Activated CD4-positive, alpha-beta T cell treated with anti-CD3 and anti-CD28 coated beads, Interleukin-2, amount 10 ng/mL, durations not matched to agents 7 days and 5 days (primary cell): ENCODE measurements around the gene GAB3. TPM values are rescaled to one million over a fixed set of nuclear protein-coding genes. Genes with fewer than 3 reads are reported as not detected.
A peak's percentile ranks its signal among the peaks of the same experiment; 100 is the strongest.
"Not testable (repeated sequence)": the region's sequence is repeated elsewhere in the genome, so short reads cannot be mapped to it uniquely, and the experiment has no call there.

Source experiments
- CTCF ChIA-PET: fragments of 350-600 bp; sonication (Branson Sonifier 250); formaldehyde crosslinking; loops from one replicate; lab custom pipeline; 2021; ENCODE audit warnings: antibody characterized with exemption; lab: Charles Lee
- POLR2A ChIA-PET: fragments of 350-600 bp; sonication (Branson Sonifier 250); formaldehyde crosslinking; loops from one replicate; lab custom pipeline; 2021; ENCODE audit warnings: antibody characterized with exemption; lab: Charles Lee
- DNase-seq: peaks from one replicate; pipeline ENCODE4 v3.0.0-alpha.2; 2020
- H3K27ac Mint-ChIP-seq: one replicate; pipeline ENCODE4 v1.8.0; 2021; ENCODE audit warnings: mild to moderate bottlenecking, moderate library complexity, mixed read lengths
- H3K27me3 Mint-ChIP-seq: one replicate; pipeline ENCODE4 v1.8.0; 2021; ENCODE audit warnings: mixed read lengths
- H3K36me3 Mint-ChIP-seq: one replicate; pipeline ENCODE4 v1.8.0; 2021; ENCODE audit warnings: low read depth, mixed read lengths
- H3K4me1 Mint-ChIP-seq: one replicate; pipeline ENCODE4 v1.8.0; 2021; ENCODE audit warnings: mixed read lengths
- H3K4me3 Mint-ChIP-seq: one replicate; pipeline ENCODE4 v1.8.0; 2021; ENCODE audit warnings: mild to moderate bottlenecking, moderate library complexity, mixed read lengths
- H3K9me3 Mint-ChIP-seq: one replicate; pipeline ENCODE4 v1.8.0; 2021; ENCODE audit warnings: mixed read lengths
- total RNA-seq, 2 experiments: library from RNA; stranded (reverse); gene quantifications; one replicate each; pipeline ENCODE4 v1.2.3, GENCODE V29; 2021

The GAB3 gene
- total RNA-seq, 2 experiments from 2014 or later, result 4.5 to 5.5 TPM

- POLR2A ChIA-PET, result no interaction called here
- peaks cover 1% of the 10 kb centered on the region for H3K9me3 Mint-ChIP-seq
- CTCF ChIA-PET, result interaction anchor here (1.0 kb wide), 1 partner anchor 37 kb away, joined by 3 read pairs; no protein-coding TSS in a partner anchor
- H3K36me3 Mint-ChIP-seq, result peaks cover 23% of the 10 kb centered on the region
- H3K27me3 Mint-ChIP-seq, result no peaks in the 10 kb centered on the region
- no peak for DNase-seq
- peak overlapping the region; percentile 9 for H3K27ac Mint-ChIP-seq
- H3K4me1 Mint-ChIP-seq, result peaks cover 37% of the 10 kb centered on the region
- no peak overlapping the region for H3K4me3 Mint-ChIP-seq
Measured at GRCh38 chrX:154711264-154711663, 39.6 kb downstream of the GAB3 start.

GRCh38 chrX:154710309-154710708 lies 40.6 kb downstream of the GAB3 start:
- Mint-ChIP-seq H3K36me3 (peaks cover 23% of the 10 kb centered on the region), H3K4me1 (peaks cover 35% of the 10 kb centered on the region), H3K27me3 (no peaks in the 10 kb centered on the region), H3K9me3 (peaks cover 1% of the 10 kb centered on the region), H3K4me3 (no peak overlapping the region), H3K27ac (no peak overlapping the region)
- CTCF ChIA-PET, result no interaction called here
- DNase-seq, result no peak
- POLR2A ChIA-PET, result no interaction called here

- Mint-ChIP-seq H3K4me3 (no peak overlapping the region), H3K4me1 (peaks cover 5% of the 10 kb centered on the region), H3K36me3 (peaks cover 32% of the 10 kb centered on the region), H3K27me3 (no peaks in the 10 kb centered on the region), H3K9me3 (no peaks in the 10 kb centered on the region), H3K27ac (no peak overlapping the region)
- no peak for DNase-seq
- ChIA-PET CTCF (no interaction called here), POLR2A (no interaction called here)
Measured at GRCh38 chrX:154698630-154699248, 52.1 kb downstream of the GAB3 start.

DNA sequence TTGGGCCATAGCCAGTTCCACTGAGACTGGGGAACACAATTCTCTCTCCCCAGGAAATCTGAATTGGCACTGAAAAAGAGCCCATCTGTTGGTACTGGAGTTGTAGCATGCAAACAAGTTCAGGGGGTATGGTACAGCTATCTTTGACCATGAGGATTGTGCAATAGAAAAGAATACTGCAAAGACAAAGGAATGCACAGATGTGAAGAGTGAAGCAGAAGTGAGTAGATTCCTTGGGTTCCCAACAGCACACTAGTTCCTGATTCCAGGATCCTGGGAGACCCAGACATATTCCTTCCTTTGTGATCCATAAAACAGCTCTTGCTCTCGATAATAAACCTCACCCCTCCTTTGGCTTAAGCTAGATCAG lies 54.2 kb downstream of the GAB3 start:
- H3K27ac Mint-ChIP-seq, result no peak overlapping the region
- ChIA-PET POLR2A (no interaction called here), CTCF (interaction anchor here (0.7 to 1.1 kb wide), 3 partner anchors 16 to 52 kb away, joined by 3 read pairs; no protein-coding TSS in a partner anchor)
- no peak overlapping the region for H3K4me3 Mint-ChIP-seq
- H3K4me1 Mint-ChIP-seq, result peaks cover 12% of the 10 kb centered on the region
- H3K27me3 Mint-ChIP-seq, result no peaks in the 10 kb centered on the region
- no peaks in the 10 kb centered on the region for H3K9me3 Mint-ChIP-seq
- no peak for DNase-seq
- H3K36me3 Mint-ChIP-seq, result peaks cover 31% of the 10 kb centered on the region

GRCh38 chrX:154695911-154696675 lies 54.8 kb downstream of the GAB3 start:
- ChIA-PET CTCF (interaction anchor here (0.7 to 1.1 kb wide), 3 partner anchors 17 to 52 kb away, joined by 3 read pairs; no protein-coding TSS in a partner anchor), POLR2A (no interaction called here)
- no peak overlapping the region for H3K4me3 Mint-ChIP-seq
- peaks cover 34% of the 10 kb centered on the region for H3K36me3 Mint-ChIP-seq
- no peaks in the 10 kb centered on the region for H3K9me3 Mint-ChIP-seq
- H3K27ac Mint-ChIP-seq, result no peak overlapping the region
- no peaks in the 10 kb centered on the region for H3K27me3 Mint-ChIP-seq
- DNase-seq, result no peak
- H3K4me1 Mint-ChIP-seq, result peaks cover 12% of the 10 kb centered on the region

GRCh38 chrX:154693394-154693793 lies 57.5 kb downstream of the GAB3 start:
- no peak for DNase-seq
- no peak overlapping the region for H3K4me3 Mint-ChIP-seq
- peaks cover 29% of the 10 kb centered on the region for H3K36me3 Mint-ChIP-seq
- H3K4me1 Mint-ChIP-seq, result peaks cover 12% of the 10 kb centered on the region
- H3K27me3 Mint-ChIP-seq, result no peaks in the 10 kb centered on the region
- no peak overlapping the region for H3K27ac Mint-ChIP-seq
- CTCF ChIA-PET, result no interaction called here
- POLR2A ChIA-PET, result no interaction called here
- H3K9me3 Mint-ChIP-seq, result no peaks in the 10 kb centered on the region

DNA sequence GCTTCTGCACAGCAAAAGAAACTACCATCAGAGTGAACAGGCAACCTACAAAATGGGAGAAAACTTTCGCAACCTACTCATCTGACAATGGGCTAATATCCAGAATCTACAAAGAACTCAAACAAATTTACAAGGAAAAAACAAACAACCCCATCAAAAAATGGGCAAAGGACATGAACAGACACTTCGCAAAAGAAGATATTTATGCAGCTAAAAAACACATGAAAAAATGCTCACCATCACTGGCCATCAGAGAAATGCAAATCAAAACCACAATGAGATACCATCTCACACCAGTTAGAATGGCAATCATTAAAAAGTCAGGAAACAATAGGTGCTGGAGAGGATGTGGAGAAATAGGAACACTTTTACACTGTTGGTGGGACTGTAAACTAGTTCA lies 60.4 kb downstream of the GAB3 start:
- POLR2A ChIA-PET, H3K27me3 Mint-ChIP-seq, H3K9me3 Mint-ChIP-seq, H3K4me3 Mint-ChIP-seq, CTCF ChIA-PET, DNase-seq, H3K27ac Mint-ChIP-seq: not testable (repeated sequence)
- Mint-ChIP-seq H3K4me1 (peaks cover 10% of the 10 kb centered on the region), H3K36me3 (peaks cover 12% of the 10 kb centered on the region)

DNA sequence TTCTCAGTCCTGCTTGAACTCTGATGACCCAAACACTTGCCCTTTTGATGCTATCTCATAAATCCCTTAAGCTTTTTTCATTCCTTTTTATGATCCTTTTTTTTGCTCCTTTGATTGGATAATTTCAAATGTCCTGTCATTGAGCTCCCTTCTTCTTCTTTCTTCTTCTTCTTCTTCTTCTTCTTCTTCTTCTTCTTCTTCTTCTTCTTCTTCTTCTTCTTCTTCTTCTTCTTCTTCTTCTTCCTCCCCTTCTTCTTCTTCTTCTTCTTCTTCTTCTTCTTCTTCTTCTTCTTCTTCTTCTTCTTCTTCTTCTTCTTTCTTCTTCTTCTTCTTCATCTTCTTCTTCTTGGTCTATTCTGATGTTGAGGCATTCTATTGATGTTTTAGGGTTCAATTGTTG lies 78.8 kb downstream of the GAB3 start:
- H3K4me3 Mint-ChIP-seq, CTCF ChIA-PET, H3K4me1 Mint-ChIP-seq, DNase-seq, POLR2A ChIA-PET, H3K36me3 Mint-ChIP-seq: not testable (repeated sequence)
- Mint-ChIP-seq H3K27ac (peak overlapping the region; percentile 9), H3K9me3 (peaks cover 18% of the 10 kb centered on the region), H3K27me3 (peaks cover 20% of the 10 kb centered on the region)

- Mint-ChIP-seq H3K27me3 (peaks cover 23% of the 10 kb centered on the region), H3K9me3 (peaks cover 20% of the 10 kb centered on the region)
- H3K4me3 Mint-ChIP-seq, POLR2A ChIA-PET, DNase-seq, H3K36me3 Mint-ChIP-seq, H3K27ac Mint-ChIP-seq, H3K4me1 Mint-ChIP-seq: not testable (repeated sequence)
- CTCF ChIA-PET, result interaction anchor here (0.6 kb wide), 1 partner anchor 170 kb away, joined by 3 read pairs; no protein-coding TSS in a partner anchor
Measured at GRCh38 chrX:154670848-154671247, 80.0 kb downstream of the GAB3 start.

DNA sequence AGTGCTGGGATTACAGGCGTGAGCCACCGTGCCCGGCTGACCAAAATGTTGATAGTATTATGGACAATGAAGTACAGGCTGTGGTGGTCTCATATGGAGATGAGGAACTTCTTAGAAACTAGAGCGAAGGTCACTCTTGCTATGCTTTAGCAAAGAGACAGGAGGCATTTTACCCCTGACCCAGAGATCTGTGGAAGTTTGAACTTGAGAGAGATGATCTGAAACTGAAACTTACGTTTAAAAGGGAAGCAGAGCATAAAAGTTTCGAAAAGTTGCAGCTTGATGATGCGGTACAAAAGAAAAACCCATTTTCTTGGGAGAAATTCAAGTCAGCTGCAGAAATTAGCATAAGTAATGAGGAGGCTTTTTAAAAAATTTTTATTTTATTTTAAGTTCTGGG lies 89.0 kb downstream of the GAB3 start:
- no peak overlapping the region for H3K27ac Mint-ChIP-seq
- CTCF ChIA-PET, result no interaction called here
- H3K4me3 Mint-ChIP-seq, result no peak overlapping the region
- no peaks in the 10 kb centered on the region for H3K36me3 Mint-ChIP-seq
- no peak for DNase-seq
- POLR2A ChIA-PET, result no interaction called here
- H3K4me1 Mint-ChIP-seq, result peaks cover 5% of the 10 kb centered on the region
- H3K27me3 Mint-ChIP-seq, result peaks cover 6% of the 10 kb centered on the region
- H3K9me3 Mint-ChIP-seq, result peaks cover 16% of the 10 kb centered on the region

DNA sequence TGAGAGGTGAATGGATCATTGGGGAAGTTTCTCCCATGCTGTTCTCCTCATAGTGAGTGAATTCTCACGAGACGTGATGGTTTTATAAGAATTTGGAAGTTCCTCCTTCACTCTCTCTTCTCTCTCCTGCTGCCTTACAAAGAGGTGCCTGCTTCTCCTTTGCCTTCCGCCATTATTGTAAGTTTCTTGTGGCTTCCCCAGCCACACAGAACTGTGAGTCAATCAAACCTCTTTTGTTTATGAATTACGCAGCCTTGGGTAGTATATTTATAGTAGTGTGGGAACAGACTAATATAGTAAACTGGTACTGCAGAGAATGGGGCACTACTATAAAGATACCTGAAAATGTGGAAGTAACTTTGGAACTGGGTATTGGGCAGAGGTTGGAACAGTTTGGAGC lies 89.7 kb downstream of the GAB3 start:
- H3K27ac Mint-ChIP-seq, result no peak overlapping the region
- H3K4me1 Mint-ChIP-seq, result peaks cover 5% of the 10 kb centered on the region
- H3K36me3 Mint-ChIP-seq, result no peaks in the 10 kb centered on the region
- CTCF ChIA-PET, result no interaction called here
- peaks cover 16% of the 10 kb centered on the region for H3K9me3 Mint-ChIP-seq
- no peak overlapping the region for H3K4me3 Mint-ChIP-seq
- POLR2A ChIA-PET, result no interaction called here
- DNase-seq, result no peak
- peaks cover 6% of the 10 kb centered on the region for H3K27me3 Mint-ChIP-seq

DNA sequence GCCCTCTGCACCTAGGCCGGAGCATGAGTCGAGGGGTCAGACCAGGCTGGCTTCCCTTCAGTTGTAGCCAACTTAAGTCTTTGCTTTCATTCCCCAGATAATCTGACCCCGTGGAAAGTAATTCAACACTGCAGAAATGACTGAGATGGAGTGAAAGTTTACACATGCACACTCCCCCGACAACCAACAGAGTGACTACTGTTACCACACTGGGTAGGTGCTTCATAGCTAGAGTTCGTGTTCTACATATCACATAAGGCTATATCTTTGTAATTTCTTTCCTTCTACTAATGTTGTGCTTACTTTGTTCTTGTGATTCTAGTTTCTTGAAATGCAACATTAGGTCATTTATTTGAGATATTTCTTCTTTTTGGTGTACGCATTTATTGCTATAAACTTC lies 90.3 kb downstream of the GAB3 start:
- H3K27ac Mint-ChIP-seq, result no peak overlapping the region
- H3K4me1 Mint-ChIP-seq, result peaks cover 5% of the 10 kb centered on the region
- CTCF ChIA-PET, result no interaction called here
- peaks cover 11% of the 10 kb centered on the region for H3K9me3 Mint-ChIP-seq
- H3K27me3 Mint-ChIP-seq, result no peaks in the 10 kb centered on the region
- DNase-seq, result no peak
- H3K4me3 Mint-ChIP-seq, result no peak overlapping the region
- no peaks in the 10 kb centered on the region for H3K36me3 Mint-ChIP-seq
- POLR2A ChIA-PET, result no interaction called here

DNA sequence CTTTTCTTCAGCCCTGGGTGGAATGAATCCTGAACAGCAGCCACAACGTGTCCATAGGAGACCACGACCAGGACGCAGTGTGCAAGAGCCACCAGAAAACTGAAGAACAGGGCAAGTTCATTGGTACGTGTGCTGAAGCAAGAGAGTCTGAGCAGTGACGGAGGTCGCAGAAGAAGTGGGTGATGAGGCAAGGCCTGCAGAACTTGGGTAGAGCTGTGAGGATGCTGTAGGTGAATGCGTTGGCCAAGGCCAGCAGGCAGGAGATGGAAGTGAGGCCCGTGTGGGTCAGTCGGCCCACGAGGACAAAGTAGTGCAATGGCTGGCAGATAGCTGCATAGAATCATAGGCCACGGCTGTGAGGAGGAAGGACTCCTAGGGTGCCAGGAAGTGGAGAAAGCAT lies 91.9 kb downstream of the GAB3 start:
- H3K27ac Mint-ChIP-seq, result no peak overlapping the region
- POLR2A ChIA-PET, result no interaction called here

More for the DNA sequence above, 91.9 kb downstream of the GAB3 start:
- no peak overlapping the region for H3K4me3 Mint-ChIP-seq
- H3K4me1 Mint-ChIP-seq, result peaks cover 5% of the 10 kb centered on the region
- CTCF ChIA-PET, result no interaction called here
- H3K9me3 Mint-ChIP-seq, result peaks cover 11% of the 10 kb centered on the region
- no peaks in the 10 kb centered on the region for H3K27me3 Mint-ChIP-seq
- no peaks in the 10 kb centered on the region for H3K36me3 Mint-ChIP-seq
- DNase-seq, result no peak
